Measurements from ENCODE around the gene GNAI2.
A peak's percentile ranks its signal among the peaks of the same experiment; 100 is the strongest.

The GNAI2 gene

DNA sequence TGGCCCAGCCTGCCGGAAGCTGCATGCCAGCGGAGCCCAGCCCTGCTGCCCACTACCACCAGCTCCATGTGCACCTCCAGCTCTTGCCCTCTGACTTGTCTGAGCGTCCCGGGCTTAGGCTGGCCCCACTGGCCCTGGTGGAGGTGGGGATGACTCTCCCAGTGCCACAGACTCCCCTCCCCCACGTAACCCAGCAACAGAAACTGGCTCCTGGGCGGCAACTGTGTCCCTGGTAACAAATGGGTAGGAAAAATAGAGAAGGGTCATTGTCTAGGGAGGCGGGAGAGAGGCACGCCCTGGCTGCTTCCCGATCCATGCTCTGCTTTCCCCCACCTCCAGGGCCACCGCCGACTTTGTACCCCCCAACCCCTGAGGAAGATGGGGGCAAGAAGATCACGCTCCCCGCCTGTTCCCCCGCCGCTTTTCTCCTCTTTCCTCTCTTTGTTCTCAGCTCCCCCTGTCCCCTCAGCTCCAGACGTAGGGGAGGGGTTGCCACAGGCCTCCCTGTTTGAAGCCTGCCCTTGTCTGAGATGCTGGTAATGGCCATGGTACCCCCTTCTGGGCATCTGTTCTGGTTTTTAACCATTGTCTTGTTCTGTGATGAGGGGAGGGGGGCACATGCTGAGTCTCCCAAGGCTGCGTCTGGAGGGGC is 22.2 kb downstream of the GNAI2 start:
- TF ChIP-seq FOXP2 (optimal IDR thresholded peaks at IDR 0.05; ENCODE audit: borderline replicate concordance, extremely low read depth, extremely low read length, insufficient read depth) (no peak), SIN3A (IDR thresholded peaks at IDR 0.05; ENCODE audit: borderline replicate concordance, insufficient read depth, low read length) (no peak), POLR2AphosphoS5 (IDR thresholded peaks at IDR 0.05; ENCODE audit: low read depth, low read length) (no peak), TAF1 (IDR thresholded peaks at IDR 0.05; ENCODE audit: borderline replicate concordance, insufficient read depth, low read length) (no peak)
- TF ChIP-seq, protein P1, sequence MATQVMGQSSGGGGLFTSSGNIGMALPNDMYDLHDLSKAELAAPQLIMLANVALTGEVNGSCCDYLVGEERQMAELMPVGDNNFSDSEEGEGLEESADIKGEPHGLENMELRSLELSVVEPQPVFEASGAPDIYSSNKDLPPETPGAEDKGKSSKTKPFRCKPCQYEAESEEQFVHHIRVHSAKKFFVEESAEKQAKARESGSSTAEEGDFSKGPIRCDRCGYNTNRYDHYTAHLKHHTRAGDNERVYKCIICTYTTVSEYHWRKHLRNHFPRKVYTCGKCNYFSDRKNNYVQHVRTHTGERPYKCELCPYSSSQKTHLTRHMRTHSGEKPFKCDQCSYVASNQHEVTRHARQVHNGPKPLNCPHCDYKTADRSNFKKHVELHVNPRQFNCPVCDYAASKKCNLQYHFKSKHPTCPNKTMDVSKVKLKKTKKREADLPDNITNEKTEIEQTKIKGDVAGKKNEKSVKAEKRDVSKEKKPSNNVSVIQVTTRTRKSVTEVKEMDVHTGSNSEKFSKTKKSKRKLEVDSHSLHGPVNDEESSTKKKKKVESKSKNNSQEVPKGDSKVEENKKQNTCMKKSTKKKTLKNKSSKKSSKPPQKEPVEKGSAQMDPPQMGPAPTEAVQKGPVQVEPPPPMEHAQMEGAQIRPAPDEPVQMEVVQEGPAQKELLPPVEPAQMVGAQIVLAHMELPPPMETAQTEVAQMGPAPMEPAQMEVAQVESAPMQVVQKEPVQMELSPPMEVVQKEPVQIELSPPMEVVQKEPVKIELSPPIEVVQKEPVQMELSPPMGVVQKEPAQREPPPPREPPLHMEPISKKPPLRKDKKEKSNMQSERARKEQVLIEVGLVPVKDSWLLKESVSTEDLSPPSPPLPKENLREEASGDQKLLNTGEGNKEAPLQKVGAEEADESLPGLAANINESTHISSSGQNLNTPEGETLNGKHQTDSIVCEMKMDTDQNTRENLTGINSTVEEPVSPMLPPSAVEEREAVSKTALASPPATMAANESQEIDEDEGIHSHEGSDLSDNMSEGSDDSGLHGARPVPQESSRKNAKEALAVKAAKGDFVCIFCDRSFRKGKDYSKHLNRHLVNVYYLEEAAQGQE (IDR thresholded peaks at IDR 0.05; ENCODE audit: insufficient read depth in 1 of 2, low read depth in 2 of 2, low read length in 2 of 2): no peak

DNA sequence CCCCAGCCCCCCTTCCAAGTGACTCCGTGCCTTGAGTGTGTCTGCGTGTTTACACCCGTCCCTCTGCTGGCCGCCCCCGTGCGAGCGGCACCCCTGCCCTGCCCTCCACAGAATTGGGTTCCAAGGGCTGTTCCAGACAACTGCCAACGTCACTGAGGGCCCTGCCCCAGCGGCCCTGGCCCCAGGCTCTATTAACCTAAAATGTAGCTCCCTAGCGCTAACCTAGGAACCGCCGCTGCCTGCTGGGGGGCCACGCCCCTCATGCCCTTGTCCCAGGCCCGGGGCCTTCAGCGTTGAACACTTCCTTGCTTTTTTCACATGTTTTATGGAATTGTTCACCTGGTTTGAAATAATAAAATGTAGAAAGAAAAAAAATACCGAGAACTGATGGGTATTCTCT is 23.0 kb downstream of the GNAI2 start:
- no peak for TF ChIP-seq POLR2AphosphoS5 (IDR thresholded peaks at IDR 0.05; ENCODE audit: low read depth, low read length)
- TF ChIP-seq TAF1 (IDR thresholded peaks at IDR 0.05; ENCODE audit: borderline replicate concordance, insufficient read depth, low read length): no peak
- TF ChIP-seq SIN3A (IDR thresholded peaks at IDR 0.05; ENCODE audit: borderline replicate concordance, insufficient read depth, low read length): no peak
- no peak for TF ChIP-seq FOXP2 (optimal IDR thresholded peaks at IDR 0.05; ENCODE audit: borderline replicate concordance, extremely low read depth, extremely low read length, insufficient read depth)

DNA sequence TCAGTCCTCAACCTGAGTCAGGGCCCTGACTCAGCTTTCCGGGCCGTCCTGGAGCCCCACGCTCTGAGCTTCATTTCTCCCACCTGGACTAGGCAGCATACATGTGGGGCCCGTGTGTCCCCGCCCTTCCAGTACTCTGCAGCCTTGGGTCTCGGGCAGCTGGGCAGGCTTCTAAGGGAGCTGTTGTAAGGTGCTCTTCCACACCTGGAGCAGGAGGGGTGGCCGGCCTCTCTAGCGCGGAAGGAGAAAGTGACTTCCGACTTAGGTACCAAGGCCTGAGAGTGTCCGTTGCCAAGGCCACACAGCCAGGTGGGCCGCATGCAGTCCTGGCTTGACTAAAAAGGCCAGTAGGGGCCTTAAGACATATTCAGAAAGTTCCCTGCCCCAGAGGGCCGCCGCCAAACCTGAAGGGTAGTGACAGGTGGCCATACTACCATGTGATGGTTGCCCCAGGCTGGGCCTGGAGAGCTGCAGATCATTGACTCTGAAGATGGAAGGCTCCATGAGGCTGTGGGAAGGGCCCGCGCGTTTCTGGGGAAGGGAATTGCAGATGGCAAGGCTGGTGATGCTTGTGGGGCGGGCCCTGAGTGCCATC is 23.5 kb downstream of the GNAI2 start:
- TF ChIP-seq SIN3A (IDR thresholded peaks at IDR 0.05; ENCODE audit: borderline replicate concordance, insufficient read depth, low read length) (no peak), FOXP2 (optimal IDR thresholded peaks at IDR 0.05; ENCODE audit: borderline replicate concordance, extremely low read depth, extremely low read length, insufficient read depth) (no peak), POLR2AphosphoS5 (IDR thresholded peaks at IDR 0.05; ENCODE audit: low read depth, low read length) (no peak), TAF1 (IDR thresholded peaks at IDR 0.05; ENCODE audit: borderline replicate concordance, insufficient read depth, low read length) (no peak)
- TF ChIP-seq, protein P1 (IDR thresholded peaks at IDR 0.05; ENCODE audit: insufficient read depth in 1 of 2, low read depth in 2 of 2, low read length in 2 of 2): no peak

DNA sequence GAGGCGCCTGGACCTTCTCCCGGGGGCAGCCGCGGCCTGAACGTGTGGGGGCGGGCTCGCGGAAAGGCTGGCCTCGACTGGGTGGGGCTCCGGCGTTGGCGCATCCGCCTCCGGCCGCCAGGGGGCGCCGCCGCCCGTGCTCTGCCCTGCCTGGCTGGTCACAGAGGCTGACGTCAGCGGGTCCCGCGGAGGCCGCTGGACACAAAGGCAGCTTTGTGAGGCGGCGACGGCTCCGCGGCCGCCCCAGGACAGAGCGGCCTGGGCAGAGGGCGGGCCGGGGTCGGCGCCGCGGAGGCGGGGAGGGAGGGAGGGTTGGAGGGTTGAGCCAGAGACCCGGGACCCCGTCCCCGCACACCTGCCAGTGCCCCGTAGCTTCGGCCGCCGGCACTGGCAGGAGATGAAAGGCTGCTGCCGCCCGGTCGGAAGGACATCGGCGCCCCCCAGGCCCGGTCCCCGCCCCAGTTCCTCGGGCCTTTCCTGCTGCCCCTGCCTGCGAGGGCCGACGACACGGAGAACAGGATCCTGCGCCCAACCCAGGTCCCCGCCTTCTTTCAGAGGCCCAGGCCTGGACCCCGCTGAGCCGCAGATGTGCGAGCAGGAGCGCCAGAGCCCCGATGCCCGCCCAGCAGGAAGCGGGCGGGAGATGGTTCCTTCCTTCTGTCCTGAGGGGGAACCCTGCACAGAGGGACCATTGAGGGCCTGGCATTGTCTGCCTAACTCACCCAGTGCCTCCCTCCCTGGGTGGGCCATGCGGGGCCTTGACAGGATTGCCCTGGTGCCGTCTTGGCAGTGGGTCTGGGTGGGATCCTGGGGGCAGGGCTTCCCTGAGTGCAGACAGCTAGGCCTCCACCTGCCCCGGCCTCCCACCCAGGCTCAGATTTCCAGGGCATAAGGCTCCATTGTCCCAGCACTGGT is 24.3 kb downstream of the GNAI2 start:
- TF ChIP-seq, protein P1 (IDR thresholded peaks at IDR 0.05; ENCODE audit: insufficient read depth in 1 of 2, low read depth in 2 of 2, low read length in 2 of 2): no peak
- TF ChIP-seq FOXP2 (optimal IDR thresholded peaks at IDR 0.05; ENCODE audit: borderline replicate concordance, extremely low read depth, extremely low read length, insufficient read depth): no peak
- TF ChIP-seq POLR2AphosphoS5 (IDR thresholded peaks at IDR 0.05; ENCODE audit: low read depth, low read length): peak; percentile 68
- no peak for TF ChIP-seq TAF1 (IDR thresholded peaks at IDR 0.05; ENCODE audit: borderline replicate concordance, insufficient read depth, low read length)

DNA sequence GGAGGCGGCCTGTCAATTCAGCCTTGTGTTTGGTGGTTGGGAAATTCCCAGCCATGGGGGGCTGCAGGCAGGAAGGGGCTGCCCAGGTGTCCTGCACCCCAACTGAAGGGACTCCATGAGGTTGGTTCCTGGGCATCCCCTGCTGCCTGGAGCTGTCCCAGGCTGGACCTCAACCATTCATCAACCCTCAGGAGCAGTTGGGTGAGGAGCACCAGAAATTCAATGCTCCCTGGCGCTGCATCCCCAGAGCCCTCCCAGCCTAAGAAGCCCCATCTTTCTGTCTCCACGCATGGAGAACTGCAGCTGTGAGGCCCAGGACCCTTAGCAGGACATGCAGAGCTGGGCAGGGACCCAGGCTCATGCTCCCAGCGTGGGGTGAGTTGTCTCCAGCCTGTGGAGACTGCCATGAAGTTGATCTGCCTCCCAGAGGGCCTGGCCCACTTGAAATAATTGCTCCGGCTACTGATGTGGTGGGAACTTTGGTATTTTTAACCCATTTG is 25.0 kb downstream of the GNAI2 start:
- TF ChIP-seq, protein P1 (IDR thresholded peaks at IDR 0.05; ENCODE audit: insufficient read depth in 1 of 2, low read depth in 2 of 2, low read length in 2 of 2): no peak
- TF ChIP-seq FOXP2 (optimal IDR thresholded peaks at IDR 0.05; ENCODE audit: borderline replicate concordance, extremely low read depth, extremely low read length, insufficient read depth) (no peak), SIN3A (IDR thresholded peaks at IDR 0.05; ENCODE audit: borderline replicate concordance, insufficient read depth, low read length) (no peak), POLR2AphosphoS5 (IDR thresholded peaks at IDR 0.05; ENCODE audit: low read depth, low read length) (no peak), TAF1 (IDR thresholded peaks at IDR 0.05; ENCODE audit: borderline replicate concordance, insufficient read depth, low read length) (no peak)

All from PFSK-1 (cell line).